ENCODE data around the gene ACAT1. TPM values are rescaled to one million over a fixed set of nuclear protein-coding genes. Genes with fewer than 3 reads are reported as not detected.

ACAT1 gene
- polyA plus RNA-seq, 1 of the 3 experiments (the other 2 are of a cell fraction) = 78.8 TPM

DNA sequence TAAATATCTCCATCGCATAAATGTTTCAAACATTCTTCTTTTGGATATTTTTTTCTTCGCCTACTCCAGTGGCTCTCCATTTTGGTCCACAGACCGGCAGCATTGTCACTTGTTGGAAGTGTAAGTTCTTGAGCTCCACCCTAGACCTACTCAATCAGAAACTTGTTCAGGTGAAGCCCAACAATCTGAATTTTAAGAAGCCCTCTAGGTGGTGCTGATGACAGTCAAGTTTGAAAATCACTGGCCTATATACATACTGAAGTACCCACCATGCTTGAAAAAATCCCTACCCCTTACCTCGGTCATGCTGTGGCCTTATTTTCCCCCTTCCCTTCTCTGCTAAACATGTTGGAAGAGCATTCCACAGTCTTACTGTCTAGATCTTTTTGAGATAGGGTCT is 10.2 kb upstream of the ACAT1 start (continued):
- TF ChIP-seq ZBTB33 (IDR thresholded peaks at IDR 0.05; ENCODE audit: borderline replicate concordance, low read depth) = no peak

- ChIA-PET POLR2A (no interaction called here), CTCF (interaction anchor here (1.0 kb wide), 1 partner anchor 536 kb away, joined by 5 read pairs; no protein-coding TSS in a partner anchor)
- Histone ChIP-seq H2AFZ (ENCODE audit: low read depth) (no peak overlapping the region), H3K9me3 (no peaks in the 10 kb centered on the region), H4K20me1 (ENCODE audit: insufficient read depth) (no peaks in the 10 kb centered on the region), H3K9ac (no peak overlapping the region), H3K9me2 (no peaks in the 10 kb centered on the region), H3K4me3 (ENCODE audit: low read depth in 2 of 2, low read length in 1 of 2) (no peak overlapping the region), H3K27me3 (ENCODE audit: insufficient read depth) (no peaks in the 10 kb centered on the region), H3K79me2 (ENCODE audit: insufficient read depth) (no peaks in the 10 kb centered on the region), H3K27ac (ENCODE audit: low read depth in 2 of 2, low read length in 1 of 2) (no peak overlapping the region), H3K4me2 (no peak overlapping the region), H3F3A (replicated peaks; ENCODE audit: insufficient read depth) (no peaks in the 10 kb centered on the region), H3K36me3 (replicated peaks in 1 of 2; ENCODE audit: control insufficient read depth in 1 of 2, insufficient read depth in 2 of 2, low read length in 1 of 2) (peaks cover under 1 to 12% of the 10 kb centered on the region in 2 experiments), H3K4me1 (ENCODE audit: control insufficient read depth in 1 of 2, insufficient read depth in 2 of 2, low read depth in 1 of 2, low read length in 1 of 2) (no peaks in the 10 kb centered on the region; a peak in 1 of 4 replicates)
- WGBS (ENCODE audit: low lambda C conversion rate) = 98% methylated on average over 2 of the region's 2 CpGs
- TF ChIP-seq MXI1 (IDR thresholded peaks at IDR 0.05; ENCODE audit: low read depth, low read length) (no peak), FOSL2 (IDR thresholded peaks at IDR 0.05; ENCODE audit: borderline replicate concordance, low read depth) (no peak), RFX5 (IDR thresholded peaks at IDR 0.05; ENCODE audit: low read length) (no peak), NFIC (IDR thresholded peaks at IDR 0.05; ENCODE audit: borderline replicate concordance) (no peak), ELF1 (IDR thresholded peaks at IDR 0.05) (no peak), TCF12 (IDR thresholded peaks at IDR 0.05) (no peak), POLR2AphosphoS5 (IDR thresholded peaks at IDR 0.05; ENCODE audit: low read depth, low read length) (no peak), EP300 (IDR thresholded peaks at IDR 0.05; ENCODE audit: borderline replicate concordance in 1 of 2, low read depth in 1 of 2, low read length in 1 of 2) (no peak), RCOR1 (IDR thresholded peaks at IDR 0.05; ENCODE audit: low read length) (no peak), ZBTB33 (IDR thresholded peaks at IDR 0.05; ENCODE audit: borderline replicate concordance, low read depth) (no peak), TAF1 (IDR thresholded peaks at IDR 0.05; ENCODE audit: borderline replicate concordance, low read depth, low read length) (no peak), MEF2A (IDR thresholded peaks at IDR 0.05; ENCODE audit: borderline replicate concordance, low read depth) (no peak), USF1 (IDR thresholded peaks at IDR 0.05; ENCODE audit: borderline replicate concordance, low read depth) (no peak)
- TF ChIP-seq, protein P1, sequence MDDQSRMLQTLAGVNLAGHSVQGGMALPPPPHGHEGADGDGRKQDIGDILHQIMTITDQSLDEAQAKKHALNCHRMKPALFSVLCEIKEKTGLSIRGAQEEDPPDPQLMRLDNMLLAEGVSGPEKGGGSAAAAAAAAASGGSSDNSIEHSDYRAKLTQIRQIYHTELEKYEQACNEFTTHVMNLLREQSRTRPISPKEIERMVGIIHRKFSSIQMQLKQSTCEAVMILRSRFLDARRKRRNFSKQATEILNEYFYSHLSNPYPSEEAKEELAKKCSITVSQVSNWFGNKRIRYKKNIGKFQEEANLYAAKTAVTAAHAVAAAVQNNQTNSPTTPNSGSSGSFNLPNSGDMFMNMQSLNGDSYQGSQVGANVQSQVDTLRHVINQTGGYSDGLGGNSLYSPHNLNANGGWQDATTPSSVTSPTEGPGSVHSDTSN (IDR thresholded peaks at IDR 0.05) = no peak
- TF ChIP-seq, protein P2, sequence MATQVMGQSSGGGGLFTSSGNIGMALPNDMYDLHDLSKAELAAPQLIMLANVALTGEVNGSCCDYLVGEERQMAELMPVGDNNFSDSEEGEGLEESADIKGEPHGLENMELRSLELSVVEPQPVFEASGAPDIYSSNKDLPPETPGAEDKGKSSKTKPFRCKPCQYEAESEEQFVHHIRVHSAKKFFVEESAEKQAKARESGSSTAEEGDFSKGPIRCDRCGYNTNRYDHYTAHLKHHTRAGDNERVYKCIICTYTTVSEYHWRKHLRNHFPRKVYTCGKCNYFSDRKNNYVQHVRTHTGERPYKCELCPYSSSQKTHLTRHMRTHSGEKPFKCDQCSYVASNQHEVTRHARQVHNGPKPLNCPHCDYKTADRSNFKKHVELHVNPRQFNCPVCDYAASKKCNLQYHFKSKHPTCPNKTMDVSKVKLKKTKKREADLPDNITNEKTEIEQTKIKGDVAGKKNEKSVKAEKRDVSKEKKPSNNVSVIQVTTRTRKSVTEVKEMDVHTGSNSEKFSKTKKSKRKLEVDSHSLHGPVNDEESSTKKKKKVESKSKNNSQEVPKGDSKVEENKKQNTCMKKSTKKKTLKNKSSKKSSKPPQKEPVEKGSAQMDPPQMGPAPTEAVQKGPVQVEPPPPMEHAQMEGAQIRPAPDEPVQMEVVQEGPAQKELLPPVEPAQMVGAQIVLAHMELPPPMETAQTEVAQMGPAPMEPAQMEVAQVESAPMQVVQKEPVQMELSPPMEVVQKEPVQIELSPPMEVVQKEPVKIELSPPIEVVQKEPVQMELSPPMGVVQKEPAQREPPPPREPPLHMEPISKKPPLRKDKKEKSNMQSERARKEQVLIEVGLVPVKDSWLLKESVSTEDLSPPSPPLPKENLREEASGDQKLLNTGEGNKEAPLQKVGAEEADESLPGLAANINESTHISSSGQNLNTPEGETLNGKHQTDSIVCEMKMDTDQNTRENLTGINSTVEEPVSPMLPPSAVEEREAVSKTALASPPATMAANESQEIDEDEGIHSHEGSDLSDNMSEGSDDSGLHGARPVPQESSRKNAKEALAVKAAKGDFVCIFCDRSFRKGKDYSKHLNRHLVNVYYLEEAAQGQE (IDR thresholded peaks at IDR 0.05; ENCODE audit: low read depth, low read length) = no peak
- TF ChIP-seq, protein P3, sequence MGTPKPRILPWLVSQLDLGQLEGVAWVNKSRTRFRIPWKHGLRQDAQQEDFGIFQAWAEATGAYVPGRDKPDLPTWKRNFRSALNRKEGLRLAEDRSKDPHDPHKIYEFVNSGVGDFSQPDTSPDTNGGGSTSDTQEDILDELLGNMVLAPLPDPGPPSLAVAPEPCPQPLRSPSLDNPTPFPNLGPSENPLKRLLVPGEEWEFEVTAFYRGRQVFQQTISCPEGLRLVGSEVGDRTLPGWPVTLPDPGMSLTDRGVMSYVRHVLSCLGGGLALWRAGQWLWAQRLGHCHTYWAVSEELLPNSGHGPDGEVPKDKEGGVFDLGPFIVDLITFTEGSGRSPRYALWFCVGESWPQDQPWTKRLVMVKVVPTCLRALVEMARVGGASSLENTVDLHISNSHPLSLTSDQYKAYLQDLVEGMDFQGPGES (IDR thresholded peaks at IDR 0.05; ENCODE audit: low read depth, low read length) = no peak
- no peak for DNase-seq
Measured at GRCh38 chr11:108112057-108112456, 9.3 kb upstream of the ACAT1 start.
